ENCODE measurements around the gene DNAJB11. TPM values are rescaled to one million over a fixed set of nuclear protein-coding genes. Genes with fewer than 3 reads are reported as not detected.
"Not testable (repeated sequence)": the region's sequence is repeated elsewhere in the genome, so short reads cannot be mapped to it uniquely, and the experiment has no call there.

The DNAJB11 gene
- total RNA-seq, 1 donor from 2014 or later = 37.8 TPM

DNA sequence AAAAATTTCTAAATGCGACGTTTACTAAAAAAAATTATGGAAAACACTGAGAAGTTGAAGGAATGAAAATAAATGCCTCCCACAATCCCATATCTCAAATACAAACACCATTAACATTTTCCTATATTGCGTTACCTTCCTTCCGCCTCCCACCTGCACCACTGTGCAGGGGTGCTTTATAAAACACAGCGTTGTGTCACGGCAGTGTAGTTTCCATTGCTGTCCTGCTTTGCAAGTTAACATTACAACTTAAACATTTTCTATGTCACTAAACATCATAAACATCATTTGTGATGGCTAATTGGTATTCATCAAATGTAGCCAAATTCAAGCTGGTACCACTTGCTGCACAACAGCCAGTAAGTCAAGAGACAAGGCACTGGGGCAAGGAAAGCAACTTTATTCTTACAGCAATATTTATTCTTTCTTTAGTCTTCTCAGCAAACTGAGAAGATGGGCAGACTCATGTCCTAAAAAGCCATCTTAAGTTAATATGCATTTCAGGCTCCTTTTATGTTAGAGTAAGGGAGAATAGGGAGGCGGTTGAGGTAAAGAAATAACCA lies 57.4 kb downstream of the DNAJB11 start:
- Histone ChIP-seq H3K36me3 (no peaks in the 10 kb centered on the region), H3K27ac (no peak overlapping the region), H3K4me3 (no peak overlapping the region), H3K4me1 (no peaks in the 10 kb centered on the region), H3K27me3 (ENCODE audit: low read depth) (peaks cover 3% of the 10 kb centered on the region), H3K9me3 (no peaks in the 10 kb centered on the region)
- DNase-seq = no peak
- intact Hi-C loops (cut with DNase I) = no loop called here
- TF ChIP-seq, protein P1, sequence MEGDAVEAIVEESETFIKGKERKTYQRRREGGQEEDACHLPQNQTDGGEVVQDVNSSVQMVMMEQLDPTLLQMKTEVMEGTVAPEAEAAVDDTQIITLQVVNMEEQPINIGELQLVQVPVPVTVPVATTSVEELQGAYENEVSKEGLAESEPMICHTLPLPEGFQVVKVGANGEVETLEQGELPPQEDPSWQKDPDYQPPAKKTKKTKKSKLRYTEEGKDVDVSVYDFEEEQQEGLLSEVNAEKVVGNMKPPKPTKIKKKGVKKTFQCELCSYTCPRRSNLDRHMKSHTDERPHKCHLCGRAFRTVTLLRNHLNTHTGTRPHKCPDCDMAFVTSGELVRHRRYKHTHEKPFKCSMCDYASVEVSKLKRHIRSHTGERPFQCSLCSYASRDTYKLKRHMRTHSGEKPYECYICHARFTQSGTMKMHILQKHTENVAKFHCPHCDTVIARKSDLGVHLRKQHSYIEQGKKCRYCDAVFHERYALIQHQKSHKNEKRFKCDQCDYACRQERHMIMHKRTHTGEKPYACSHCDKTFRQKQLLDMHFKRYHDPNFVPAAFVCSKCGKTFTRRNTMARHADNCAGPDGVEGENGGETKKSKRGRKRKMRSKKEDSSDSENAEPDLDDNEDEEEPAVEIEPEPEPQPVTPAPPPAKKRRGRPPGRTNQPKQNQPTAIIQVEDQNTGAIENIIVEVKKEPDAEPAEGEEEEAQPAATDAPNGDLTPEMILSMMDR (IDR thresholded peaks at IDR 0.05) = no peak
- ATAC-seq = no peak

DNA sequence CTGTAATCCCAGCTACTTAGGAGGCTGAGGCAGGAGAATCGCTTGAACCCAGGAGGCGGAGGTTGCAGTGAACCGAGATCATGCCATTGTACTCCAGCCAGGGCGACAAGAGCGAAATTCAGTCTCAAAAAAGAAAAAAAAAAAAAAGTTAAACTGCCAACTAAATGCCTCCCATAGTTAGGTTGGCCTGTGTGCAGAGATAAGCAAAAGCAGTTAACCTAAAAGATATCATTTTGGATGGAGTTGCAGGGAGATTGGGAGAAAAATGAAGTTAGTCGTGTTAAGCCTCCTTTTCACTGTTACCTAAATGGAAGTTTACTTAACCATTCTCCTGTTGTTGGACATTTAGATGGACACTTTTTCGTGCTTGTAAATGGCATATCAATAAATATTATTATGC lies 58.2 kb downstream of the DNAJB11 start:
- DNase-seq (no peak), ATAC-seq (no peak)
- H3K4me3 ChIP-seq = no peak overlapping the region
- H3K4me1 ChIP-seq = no peaks in the 10 kb centered on the region
- TF ChIP-seq, protein P1 (IDR thresholded peaks at IDR 0.05) = no peak
- H3K27me3 ChIP-seq (ENCODE audit: low read depth) = peaks cover 3% of the 10 kb centered on the region
- no peak overlapping the region for H3K27ac ChIP-seq
- H3K9me3 ChIP-seq = no peaks in the 10 kb centered on the region
- intact Hi-C loops (cut with DNase I) = no loop called here
- H3K36me3 ChIP-seq = no peaks in the 10 kb centered on the region

DNA sequence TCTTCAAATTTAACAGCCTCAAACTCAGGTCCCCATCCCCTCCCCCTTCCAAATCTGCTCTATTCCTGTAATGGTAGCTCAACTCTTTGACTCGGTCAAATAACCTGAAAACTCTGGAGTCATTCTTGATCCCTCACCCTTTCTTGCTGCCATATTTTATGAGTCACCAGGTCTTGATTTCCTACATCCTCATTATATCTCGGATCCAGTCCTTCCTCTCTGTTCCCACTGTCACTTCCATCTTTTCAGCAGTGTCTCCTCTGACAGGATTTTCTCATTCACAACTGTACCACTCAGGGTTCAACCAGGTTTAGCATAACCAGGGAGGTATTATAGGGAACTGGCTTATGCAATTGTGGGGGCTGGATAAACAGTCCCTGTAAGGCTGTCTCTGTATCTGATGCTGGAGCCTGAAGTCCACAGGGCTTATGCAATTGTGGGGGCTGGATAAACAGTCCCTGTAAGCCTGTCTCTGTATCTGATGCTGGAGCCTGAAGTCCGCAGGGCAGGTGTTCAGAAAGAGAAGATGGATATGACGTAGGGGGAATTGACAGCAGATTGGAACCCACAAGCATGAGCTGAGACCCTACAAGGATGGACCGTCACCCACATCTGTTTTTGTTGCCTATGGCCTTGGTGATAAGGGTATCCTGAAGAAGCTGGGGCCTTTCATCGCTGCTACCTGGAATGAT lies 60.6 kb downstream of the DNAJB11 start:
- no peak for DNase-seq
- ATAC-seq = no peak
- Histone ChIP-seq H3K4me3 (no peak overlapping the region), H3K36me3 (no peaks in the 10 kb centered on the region), H3K27me3 (ENCODE audit: low read depth) (peaks cover 1% of the 10 kb centered on the region), H3K27ac (no peak overlapping the region), H3K9me3 (no peaks in the 10 kb centered on the region), H3K4me1 (no peaks in the 10 kb centered on the region)
- TF ChIP-seq, protein P1 (IDR thresholded peaks at IDR 0.05) = no peak
- intact Hi-C loops (cut with DNase I) = no loop called here

DNA sequence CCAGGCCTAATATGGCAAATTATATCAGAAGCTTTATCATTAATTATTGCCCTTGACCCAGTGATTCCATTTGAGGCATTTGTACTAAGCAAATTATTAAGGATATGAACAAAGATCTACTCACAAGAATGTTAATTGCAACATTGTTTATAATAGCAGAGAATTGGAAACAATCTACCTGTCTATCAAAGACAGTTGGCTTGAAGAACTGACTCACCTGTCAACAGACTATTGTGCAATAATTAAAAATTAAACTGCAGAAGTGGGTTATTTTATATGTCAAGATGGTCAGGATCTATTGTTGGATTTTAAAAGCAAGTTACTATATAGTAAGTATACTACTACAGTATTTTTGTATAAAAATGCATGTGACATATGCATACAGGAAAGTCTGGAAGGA lies 63.0 kb downstream of the DNAJB11 start:
- ATAC-seq (no peak), DNase-seq (no peak)
- TF ChIP-seq, protein P1 (IDR thresholded peaks at IDR 0.05) = no peak
- Histone ChIP-seq H3K27me3 (ENCODE audit: low read depth) (peaks cover 11% of the 10 kb centered on the region), H3K4me3 (no peak overlapping the region), H3K27ac (no peak overlapping the region), H3K9me3 (no peaks in the 10 kb centered on the region), H3K4me1 (no peaks in the 10 kb centered on the region), H3K36me3 (no peaks in the 10 kb centered on the region)
- intact Hi-C loops (cut with DNase I) = no loop called here

DNA sequence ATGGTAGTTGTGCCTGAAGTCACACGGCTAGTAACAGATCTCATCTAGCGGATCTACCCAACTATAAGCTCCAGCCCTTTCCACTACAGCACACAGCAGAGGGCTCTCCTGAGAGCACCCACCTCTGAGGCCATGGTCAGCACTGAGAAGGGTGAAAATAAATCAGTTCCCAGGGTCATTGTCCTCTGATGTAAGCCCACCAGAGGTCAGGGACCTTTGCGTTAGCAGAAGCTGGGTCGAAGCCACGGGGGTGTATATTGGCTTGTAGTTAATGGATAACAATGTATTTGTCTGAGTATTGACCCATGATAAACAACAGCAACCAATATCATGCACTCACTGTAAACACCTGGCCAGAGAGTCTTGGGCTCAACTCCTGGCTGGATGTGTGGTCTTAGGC lies 63.7 kb downstream of the DNAJB11 start:
- H3K27ac ChIP-seq; H3K36me3 ChIP-seq; DNase-seq; intact Hi-C loops (cut with DNase I); H3K9me3 ChIP-seq; H3K4me1 ChIP-seq; H3K4me3 ChIP-seq: not testable (repeated sequence)
- ATAC-seq = peak in 1 of 2 donors; percentile 34
- H3K27me3 ChIP-seq (ENCODE audit: low read depth) = peaks cover 18% of the 10 kb centered on the region

Other genes with a start within 250 kb of the DNAJB11 start
- gene DGKG, start 208.5 kb upstream of the DNAJB11 start, total RNA-seq = 5.7 TPM
- 4.0 TPM for gene CRYGS, start 26.3 kb upstream of the DNAJB11 start, total RNA-seq
- 10.3 TPM for gene TBCCD1, start 3.4 kb upstream of the DNAJB11 start, total RNA-seq
- not detected for gene AHSG, start 42.3 kb downstream of the DNAJB11 start, total RNA-seq
- gene FETUB, start 69.7 kb downstream of the DNAJB11 start, total RNA-seq = not detected
- gene HRG, start 95.3 kb downstream of the DNAJB11 start, total RNA-seq = not detected
- gene KNG1, start 146.6 kb downstream of the DNAJB11 start, total RNA-seq = not detected
- gene EIF4A2, start 212.9 kb downstream of the DNAJB11 start, total RNA-seq = 424 TPM
- 8.4 TPM for gene RFC4, start 235.8 kb downstream of the DNAJB11 start, total RNA-seq

Data from lower lobe of right lung (tissue), 2 donors.